WTC11 (cell line): ENCODE data around the gene COL4A2. TPM values are rescaled to one million over a fixed set of nuclear protein-coding genes. Genes with fewer than 3 reads are reported as not detected.

Experiments
- ATAC-seq: fragments of 200-7000 bp; cut with Tn5 transposase; 2 replicates; pipeline ENCODE4 v1.10.0; 2021; ENCODE audit warnings: mild to moderate bottlenecking, moderate library complexity
- CTCF ChIA-PET: fragments of 300-600 bp; sonication (Branson Sonifier 250); formaldehyde crosslinking; loops from one replicate; lab custom pipeline; 2021; ENCODE audit warnings: antibody characterized with exemption; lab: Charles Lee
- POLR2A ChIA-PET: fragments of 350-600 bp; sonication (Branson Sonifier 250); formaldehyde crosslinking; loops from one replicate; lab custom pipeline; 2021; ENCODE audit warnings: antibody characterized with exemption; lab: Charles Lee
- DNase-seq: peaks from one replicate; pipeline ENCODE4 v3.0.0; 2021; ENCODE audit warnings: low spot score
- H3K27ac Mint-ChIP-seq: 2 replicates; pipeline ENCODE4 v1.8.0; 2021; ENCODE audit warnings: mixed read lengths
- H3K27me3 Mint-ChIP-seq: 2 replicates; pipeline ENCODE4 v1.8.0; 2021; ENCODE audit warnings: low read depth, mild to moderate bottlenecking, moderate library complexity, mixed read lengths
- H3K36me3 Mint-ChIP-seq: 2 replicates; pipeline ENCODE4 v1.8.0; 2021; ENCODE audit warnings: mixed read lengths
- H3K4me1 Mint-ChIP-seq: 2 replicates; pipeline ENCODE4 v1.8.0; 2022; ENCODE audit warnings: mixed read lengths
- H3K4me3 Mint-ChIP-seq: 2 replicates; pipeline ENCODE4 v1.8.0; 2021; ENCODE audit warnings: mild to moderate bottlenecking, moderate library complexity, mixed read lengths
- H3K9me3 Mint-ChIP-seq: 2 replicates; pipeline ENCODE4 v1.8.0; 2021; ENCODE audit warnings: mixed read lengths
- ESRRA ChIP-seq: sonication (generic); formaldehyde crosslinking; IDR thresholded peaks from 2 replicates; pipeline ENCODE4 v1.8.1; 2022; ENCODE audit warnings: mild to moderate bottlenecking, missing genetic modification reagents, borderline replicate concordance
- FOXJ3 ChIP-seq: sonication (generic); formaldehyde crosslinking; IDR thresholded peaks from 2 replicates; pipeline ENCODE4 v1.9.0; 2021; ENCODE audit warnings: missing genetic modification reagents, mild to moderate bottlenecking, borderline replicate concordance
- IRF2 ChIP-seq: sonication (generic); formaldehyde crosslinking; IDR thresholded peaks from 2 replicates; pipeline ENCODE4 v1.8.0; 2022; ENCODE audit warnings: low read depth, missing genetic modification reagents, borderline replicate concordance
- JAZF1 ChIP-seq: fragments of 250-450 bp; sonication (Bioruptor Pico); IDR thresholded peaks from 2 replicates; pipeline ENCODE4 v1.9.0; 2021; ENCODE audit warnings: moderate library complexity, mild to moderate bottlenecking, inconsistent platforms
- MLX ChIP-seq: sonication (generic); formaldehyde crosslinking; IDR thresholded peaks from 2 replicates; pipeline ENCODE4 v1.8.1; 2023; ENCODE audit warnings: mild to moderate bottlenecking, missing genetic modification reagents, moderate library complexity
- MYBL2 ChIP-seq: sonication (generic); formaldehyde crosslinking; IDR thresholded peaks from 2 replicates; pipeline ENCODE4 v1.8.1; 2023; ENCODE audit warnings: mild to moderate bottlenecking, moderate library complexity, missing genetic modification reagents
- NFATC4 ChIP-seq: fragments of 250-450 bp; sonication (Bioruptor Pico); IDR thresholded peaks from 2 replicates; pipeline ENCODE4 v1.9.0; 2021; ENCODE audit warnings: mild to moderate bottlenecking
- NFYB ChIP-seq: sonication (generic); formaldehyde crosslinking; conservative IDR thresholded peaks from 2 replicates; pipeline ENCODE4 v1.8.0; 2022; ENCODE audit warnings: low read depth, missing genetic modification reagents
- NR1H2 ChIP-seq: sonication (generic); formaldehyde crosslinking; IDR thresholded peaks from 2 replicates; pipeline ENCODE4 v1.9.0; 2021; ENCODE audit warnings: mild to moderate bottlenecking, moderate library complexity, missing genetic modification reagents
- SOX15 ChIP-seq: fragments of 250-450 bp; sonication (Bioruptor Pico); IDR thresholded peaks from 2 replicates; pipeline ENCODE4 v1.9.0; 2021; ENCODE audit warnings: mild to moderate bottlenecking
- TCF7 ChIP-seq: sonication (generic); formaldehyde crosslinking; IDR thresholded peaks from 2 replicates; pipeline ENCODE4 v1.8.0; 2022; ENCODE audit warnings: mild to moderate bottlenecking, low read depth, missing genetic modification reagents, moderate library complexity
- TP53 ChIP-seq: sonication (generic); formaldehyde crosslinking; IDR thresholded peaks from 2 replicates; pipeline ENCODE4 v1.8.1; 2023; ENCODE audit warnings: mild to moderate bottlenecking, missing genetic modification reagents
- ZBTB43 ChIP-seq: sonication (generic); formaldehyde crosslinking; IDR thresholded peaks from 2 replicates; pipeline ENCODE4 v1.8.1; 2023; ENCODE audit warnings: mild to moderate bottlenecking, missing genetic modification reagents
- ZNF416 ChIP-seq: fragments of 250-450 bp; sonication (Bioruptor Pico); IDR thresholded peaks from 2 replicates; pipeline ENCODE4 v1.9.0; 2021; ENCODE audit warnings: mild to moderate bottlenecking, inconsistent platforms
- ZNF423 ChIP-seq: fragments of 250-450 bp; sonication (Bioruptor Pico); IDR thresholded peaks from 2 replicates; pipeline ENCODE4 v2.1.2; 2022; ENCODE audit warnings: mild to moderate bottlenecking, moderate library complexity
- total RNA-seq: library from RNA; stranded (reverse); gene quantifications from 3 replicates; pipeline ENCODE4 v1.2.3, GENCODE V29; 2021
- TF ChIP-seq, protein P1 (sequence below): sonication (generic); formaldehyde crosslinking; IDR thresholded peaks from 2 replicates; pipeline ENCODE4 v1.8.0; 2023; ENCODE audit warnings: missing genetic modification reagents, mild to moderate bottlenecking, borderline replicate concordance
- TF ChIP-seq, protein P2 (sequence below): sonication (generic); formaldehyde crosslinking; IDR thresholded peaks from 2 replicates; pipeline ENCODE4 v1.8.1; 2022; ENCODE audit warnings: low read depth, missing genetic modification reagents, borderline replicate concordance
- TF ChIP-seq, protein P3 (sequence below): fragments of 250-450 bp; sonication (Bioruptor Pico); IDR thresholded peaks from 2 replicates; pipeline ENCODE4 v1.9.0; 2021; ENCODE audit warnings: moderate library complexity, mild to moderate bottlenecking, inconsistent platforms, borderline replicate concordance
- TF ChIP-seq, protein P4 (sequence below): sonication (generic); formaldehyde crosslinking; IDR thresholded peaks from 2 replicates; pipeline ENCODE4 v1.8.1; 2022; ENCODE audit warnings: missing genetic modification reagents, borderline replicate concordance
- TF ChIP-seq, protein P5 (sequence below): fragments of 250-450 bp; sonication (Bioruptor Pico); IDR thresholded peaks from 2 replicates; pipeline ENCODE4 v1.9.0; 2021; ENCODE audit warnings: mild to moderate bottlenecking
- TF ChIP-seq, protein P6 (sequence below): fragments of 250-450 bp; sonication (Bioruptor Pico); IDR thresholded peaks from 2 replicates; pipeline ENCODE4 v2.1.2; 2022; ENCODE audit warnings: mild to moderate bottlenecking, moderate library complexity

COL4A2 gene
- total RNA-seq, 1 experiment from 2014 or later, result 109 TPM

- Mint-ChIP-seq H3K27me3 (no peaks in the 10 kb centered on the region), H3K4me3 (no peak overlapping the region), H3K9me3 (no peaks in the 10 kb centered on the region), H3K4me1 (peaks cover 11% of the 10 kb centered on the region), H3K27ac (no peak overlapping the region), H3K36me3 (no peaks in the 10 kb centered on the region; the same call in 1 of the 2 replicates)
- ChIA-PET CTCF (no interaction called here), POLR2A (no interaction called here)
- TF ChIP-seq, protein P1, sequence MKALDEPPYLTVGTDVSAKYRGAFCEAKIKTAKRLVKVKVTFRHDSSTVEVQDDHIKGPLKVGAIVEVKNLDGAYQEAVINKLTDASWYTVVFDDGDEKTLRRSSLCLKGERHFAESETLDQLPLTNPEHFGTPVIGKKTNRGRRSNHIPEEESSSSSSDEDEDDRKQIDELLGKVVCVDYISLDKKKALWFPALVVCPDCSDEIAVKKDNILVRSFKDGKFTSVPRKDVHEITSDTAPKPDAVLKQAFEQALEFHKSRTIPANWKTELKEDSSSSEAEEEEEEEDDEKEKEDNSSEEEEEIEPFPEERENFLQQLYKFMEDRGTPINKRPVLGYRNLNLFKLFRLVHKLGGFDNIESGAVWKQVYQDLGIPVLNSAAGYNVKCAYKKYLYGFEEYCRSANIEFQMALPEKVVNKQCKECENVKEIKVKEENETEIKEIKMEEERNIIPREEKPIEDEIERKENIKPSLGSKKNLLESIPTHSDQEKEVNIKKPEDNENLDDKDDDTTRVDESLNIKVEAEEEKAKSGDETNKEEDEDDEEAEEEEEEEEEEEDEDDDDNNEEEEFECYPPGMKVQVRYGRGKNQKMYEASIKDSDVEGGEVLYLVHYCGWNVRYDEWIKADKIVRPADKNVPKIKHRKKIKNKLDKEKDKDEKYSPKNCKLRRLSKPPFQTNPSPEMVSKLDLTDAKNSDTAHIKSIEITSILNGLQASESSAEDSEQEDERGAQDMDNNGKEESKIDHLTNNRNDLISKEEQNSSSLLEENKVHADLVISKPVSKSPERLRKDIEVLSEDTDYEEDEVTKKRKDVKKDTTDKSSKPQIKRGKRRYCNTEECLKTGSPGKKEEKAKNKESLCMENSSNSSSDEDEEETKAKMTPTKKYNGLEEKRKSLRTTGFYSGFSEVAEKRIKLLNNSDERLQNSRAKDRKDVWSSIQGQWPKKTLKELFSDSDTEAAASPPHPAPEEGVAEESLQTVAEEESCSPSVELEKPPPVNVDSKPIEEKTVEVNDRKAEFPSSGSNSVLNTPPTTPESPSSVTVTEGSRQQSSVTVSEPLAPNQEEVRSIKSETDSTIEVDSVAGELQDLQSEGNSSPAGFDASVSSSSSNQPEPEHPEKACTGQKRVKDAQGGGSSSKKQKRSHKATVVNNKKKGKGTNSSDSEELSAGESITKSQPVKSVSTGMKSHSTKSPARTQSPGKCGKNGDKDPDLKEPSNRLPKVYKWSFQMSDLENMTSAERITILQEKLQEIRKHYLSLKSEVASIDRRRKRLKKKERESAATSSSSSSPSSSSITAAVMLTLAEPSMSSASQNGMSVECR (CRISPR knock-in tag), result no peak
- no peak for DNase-seq
- no peak for ATAC-seq
These were observed 89.9 kb downstream of the COL4A2 start for GRCh38 chr13:110396913-110397381.

- no peak for TF ChIP-seq ZNF416
- no peak for TF ChIP-seq FOXJ3 (CRISPR knock-in tag)
- TF ChIP-seq MYBL2, result no peak
- TF ChIP-seq MLX (CRISPR knock-in tag), result no peak
- TF ChIP-seq, protein P2, sequence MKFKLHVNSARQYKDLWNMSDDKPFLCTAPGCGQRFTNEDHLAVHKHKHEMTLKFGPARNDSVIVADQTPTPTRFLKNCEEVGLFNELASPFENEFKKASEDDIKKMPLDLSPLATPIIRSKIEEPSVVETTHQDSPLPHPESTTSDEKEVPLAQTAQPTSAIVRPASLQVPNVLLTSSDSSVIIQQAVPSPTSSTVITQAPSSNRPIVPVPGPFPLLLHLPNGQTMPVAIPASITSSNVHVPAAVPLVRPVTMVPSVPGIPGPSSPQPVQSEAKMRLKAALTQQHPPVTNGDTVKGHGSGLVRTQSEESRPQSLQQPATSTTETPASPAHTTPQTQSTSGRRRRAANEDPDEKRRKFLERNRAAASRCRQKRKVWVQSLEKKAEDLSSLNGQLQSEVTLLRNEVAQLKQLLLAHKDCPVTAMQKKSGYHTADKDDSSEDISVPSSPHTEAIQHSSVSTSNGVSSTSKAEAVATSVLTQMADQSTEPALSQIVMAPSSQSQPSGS (CRISPR knock-in tag), result no peak
- TF ChIP-seq JAZF1 (CRISPR knock-in tag), result no peak
- TF ChIP-seq NFYB, result no peak
- TF ChIP-seq, protein P3, sequence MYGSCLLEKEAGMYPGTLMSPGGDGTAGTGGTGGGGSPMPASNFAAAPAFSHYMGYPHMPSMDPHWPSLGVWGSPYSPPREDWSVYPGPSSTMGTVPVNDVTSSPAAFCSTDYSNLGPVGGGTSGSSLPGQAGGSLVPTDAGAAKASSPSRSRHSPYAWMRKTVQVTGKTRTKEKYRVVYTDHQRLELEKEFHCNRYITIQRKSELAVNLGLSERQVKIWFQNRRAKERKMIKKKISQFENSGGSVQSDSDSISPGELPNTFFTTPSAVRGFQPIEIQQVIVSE (CRISPR knock-in tag), result no peak
- TF ChIP-seq SOX15, result no peak
- no peak for TF ChIP-seq IRF2
- TF ChIP-seq, protein P4, sequence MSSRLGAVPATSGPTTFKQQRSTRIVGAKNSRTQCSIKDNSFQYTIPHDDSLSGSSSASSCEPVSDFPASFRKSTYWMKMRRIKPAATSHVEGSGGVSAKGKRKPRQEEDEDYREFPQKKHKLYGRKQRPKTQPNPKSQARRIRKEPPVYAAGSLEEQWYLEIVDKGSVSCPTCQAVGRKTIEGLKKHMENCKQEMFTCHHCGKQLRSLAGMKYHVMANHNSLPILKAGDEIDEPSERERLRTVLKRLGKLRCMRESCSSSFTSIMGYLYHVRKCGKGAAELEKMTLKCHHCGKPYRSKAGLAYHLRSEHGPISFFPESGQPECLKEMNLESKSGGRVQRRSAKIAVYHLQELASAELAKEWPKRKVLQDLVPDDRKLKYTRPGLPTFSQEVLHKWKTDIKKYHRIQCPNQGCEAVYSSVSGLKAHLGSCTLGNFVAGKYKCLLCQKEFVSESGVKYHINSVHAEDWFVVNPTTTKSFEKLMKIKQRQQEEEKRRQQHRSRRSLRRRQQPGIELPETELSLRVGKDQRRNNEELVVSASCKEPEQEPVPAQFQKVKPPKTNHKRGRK (CRISPR knock-in tag), result no peak
- TF ChIP-seq TCF7 (CRISPR knock-in tag), result no peak
- no peak for TF ChIP-seq NR1H2
- TF ChIP-seq, protein P5, sequence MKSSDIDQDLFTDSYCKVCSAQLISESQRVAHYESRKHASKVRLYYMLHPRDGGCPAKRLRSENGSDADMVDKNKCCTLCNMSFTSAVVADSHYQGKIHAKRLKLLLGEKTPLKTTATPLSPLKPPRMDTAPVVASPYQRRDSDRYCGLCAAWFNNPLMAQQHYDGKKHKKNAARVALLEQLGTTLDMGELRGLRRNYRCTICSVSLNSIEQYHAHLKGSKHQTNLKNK (CRISPR knock-in tag), result no peak
- no peak for TF ChIP-seq ZNF423 (CRISPR knock-in tag)
- TF ChIP-seq ZBTB43 (CRISPR knock-in tag), result no peak
- TF ChIP-seq, protein P6, sequence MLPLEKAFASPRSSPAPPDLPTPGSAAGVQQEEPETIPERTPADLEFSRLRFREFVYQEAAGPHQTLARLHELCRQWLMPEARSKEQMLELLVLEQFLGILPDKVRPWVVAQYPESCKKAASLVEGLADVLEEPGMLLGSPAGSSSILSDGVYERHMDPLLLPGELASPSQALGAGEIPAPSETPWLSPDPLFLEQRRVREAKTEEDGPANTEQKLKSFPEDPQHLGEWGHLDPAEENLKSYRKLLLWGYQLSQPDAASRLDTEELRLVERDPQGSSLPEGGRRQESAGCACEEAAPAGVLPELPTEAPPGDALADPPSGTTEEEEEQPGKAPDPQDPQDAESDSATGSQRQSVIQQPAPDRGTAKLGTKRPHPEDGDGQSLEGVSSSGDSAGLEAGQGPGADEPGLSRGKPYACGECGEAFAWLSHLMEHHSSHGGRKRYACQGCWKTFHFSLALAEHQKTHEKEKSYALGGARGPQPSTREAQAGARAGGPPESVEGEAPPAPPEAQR (CRISPR knock-in tag), result no peak
- no peak for TF ChIP-seq TP53 (CRISPR knock-in tag)
- no peak for TF ChIP-seq ESRRA (CRISPR knock-in tag)
- TF ChIP-seq NFATC4, result no peak
- TF ChIP-seq, all 79 proteins: peak for 0
- ChIA-PET CTCF (interaction anchor here (1.4 kb wide), 1 partner anchor 150 kb away, joined by 3 read pairs; no protein-coding TSS in a partner anchor), POLR2A (no interaction called here)
- Mint-ChIP-seq H3K27ac (no peak overlapping the region), H3K27me3 (no peaks in the 10 kb centered on the region), H3K9me3 (no peaks in the 10 kb centered on the region), H3K4me3 (no peak overlapping the region), H3K4me1 (peaks cover 4% of the 10 kb centered on the region), H3K36me3 (no peaks in the 10 kb centered on the region)
- no peak for DNase-seq
- no peak for ATAC-seq
These were observed 90.5 kb downstream of the COL4A2 start for GRCh38 chr13:110397436-110398115.
